Measurements from ENCODE around the gene LBR.

DNA sequence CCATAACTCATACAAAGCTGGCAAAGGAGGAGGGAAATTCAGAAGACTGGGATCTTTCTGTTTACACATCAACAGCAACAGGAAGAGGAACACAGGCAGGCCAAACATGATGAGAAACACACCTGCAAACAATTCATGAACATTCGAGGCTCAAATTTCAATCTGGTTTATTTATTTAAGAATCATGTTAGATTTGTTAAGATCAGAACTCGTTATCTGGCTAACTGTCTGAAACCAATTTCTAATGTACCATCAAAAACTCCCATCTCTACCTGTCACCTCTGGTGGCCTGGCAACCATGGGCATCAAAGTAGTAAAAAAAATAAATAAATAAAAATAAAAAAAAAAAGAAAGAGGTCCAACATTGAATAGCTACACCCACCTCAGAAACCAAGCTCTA is 9.8 kb downstream of the LBR start:
- TF ChIP-seq, protein P1, sequence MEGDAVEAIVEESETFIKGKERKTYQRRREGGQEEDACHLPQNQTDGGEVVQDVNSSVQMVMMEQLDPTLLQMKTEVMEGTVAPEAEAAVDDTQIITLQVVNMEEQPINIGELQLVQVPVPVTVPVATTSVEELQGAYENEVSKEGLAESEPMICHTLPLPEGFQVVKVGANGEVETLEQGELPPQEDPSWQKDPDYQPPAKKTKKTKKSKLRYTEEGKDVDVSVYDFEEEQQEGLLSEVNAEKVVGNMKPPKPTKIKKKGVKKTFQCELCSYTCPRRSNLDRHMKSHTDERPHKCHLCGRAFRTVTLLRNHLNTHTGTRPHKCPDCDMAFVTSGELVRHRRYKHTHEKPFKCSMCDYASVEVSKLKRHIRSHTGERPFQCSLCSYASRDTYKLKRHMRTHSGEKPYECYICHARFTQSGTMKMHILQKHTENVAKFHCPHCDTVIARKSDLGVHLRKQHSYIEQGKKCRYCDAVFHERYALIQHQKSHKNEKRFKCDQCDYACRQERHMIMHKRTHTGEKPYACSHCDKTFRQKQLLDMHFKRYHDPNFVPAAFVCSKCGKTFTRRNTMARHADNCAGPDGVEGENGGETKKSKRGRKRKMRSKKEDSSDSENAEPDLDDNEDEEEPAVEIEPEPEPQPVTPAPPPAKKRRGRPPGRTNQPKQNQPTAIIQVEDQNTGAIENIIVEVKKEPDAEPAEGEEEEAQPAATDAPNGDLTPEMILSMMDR (conservative IDR thresholded peaks at IDR 0.05; ENCODE audit: low read depth in 2 of 2) = no peak
- TF ChIP-seq EZH2 (IDR thresholded peaks at IDR 0.05; ENCODE audit: low read depth, unreplicated experiment) (no peak), EZH2phosphoT487 (IDR thresholded peaks at IDR 0.05; ENCODE audit: unreplicated experiment) (no peak), POLR2AphosphoS5 (IDR thresholded peaks at IDR 0.05; ENCODE audit: low read depth) (no peak), NANOG (IDR thresholded peaks at IDR 0.05; ENCODE audit: borderline replicate concordance) (no peak), ZNF331 (CRISPR knock-in tag; IDR thresholded peaks at IDR 0.05; ENCODE audit: low read depth) (no peak), JUNB (IDR thresholded peaks at IDR 0.05; ENCODE audit: unreplicated experiment) (no peak), CREB1 (CRISPR knock-in tag; IDR thresholded peaks at IDR 0.05; ENCODE audit: low read depth) (no peak), STAT1 (IDR thresholded peaks at IDR 0.05; ENCODE audit: unreplicated experiment) (no peak)
- TF ChIP-seq, protein P2, sequence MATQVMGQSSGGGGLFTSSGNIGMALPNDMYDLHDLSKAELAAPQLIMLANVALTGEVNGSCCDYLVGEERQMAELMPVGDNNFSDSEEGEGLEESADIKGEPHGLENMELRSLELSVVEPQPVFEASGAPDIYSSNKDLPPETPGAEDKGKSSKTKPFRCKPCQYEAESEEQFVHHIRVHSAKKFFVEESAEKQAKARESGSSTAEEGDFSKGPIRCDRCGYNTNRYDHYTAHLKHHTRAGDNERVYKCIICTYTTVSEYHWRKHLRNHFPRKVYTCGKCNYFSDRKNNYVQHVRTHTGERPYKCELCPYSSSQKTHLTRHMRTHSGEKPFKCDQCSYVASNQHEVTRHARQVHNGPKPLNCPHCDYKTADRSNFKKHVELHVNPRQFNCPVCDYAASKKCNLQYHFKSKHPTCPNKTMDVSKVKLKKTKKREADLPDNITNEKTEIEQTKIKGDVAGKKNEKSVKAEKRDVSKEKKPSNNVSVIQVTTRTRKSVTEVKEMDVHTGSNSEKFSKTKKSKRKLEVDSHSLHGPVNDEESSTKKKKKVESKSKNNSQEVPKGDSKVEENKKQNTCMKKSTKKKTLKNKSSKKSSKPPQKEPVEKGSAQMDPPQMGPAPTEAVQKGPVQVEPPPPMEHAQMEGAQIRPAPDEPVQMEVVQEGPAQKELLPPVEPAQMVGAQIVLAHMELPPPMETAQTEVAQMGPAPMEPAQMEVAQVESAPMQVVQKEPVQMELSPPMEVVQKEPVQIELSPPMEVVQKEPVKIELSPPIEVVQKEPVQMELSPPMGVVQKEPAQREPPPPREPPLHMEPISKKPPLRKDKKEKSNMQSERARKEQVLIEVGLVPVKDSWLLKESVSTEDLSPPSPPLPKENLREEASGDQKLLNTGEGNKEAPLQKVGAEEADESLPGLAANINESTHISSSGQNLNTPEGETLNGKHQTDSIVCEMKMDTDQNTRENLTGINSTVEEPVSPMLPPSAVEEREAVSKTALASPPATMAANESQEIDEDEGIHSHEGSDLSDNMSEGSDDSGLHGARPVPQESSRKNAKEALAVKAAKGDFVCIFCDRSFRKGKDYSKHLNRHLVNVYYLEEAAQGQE (IDR thresholded peaks at IDR 0.05; ENCODE audit: unreplicated experiment) = no peak
- TF ChIP-seq, protein P3, sequence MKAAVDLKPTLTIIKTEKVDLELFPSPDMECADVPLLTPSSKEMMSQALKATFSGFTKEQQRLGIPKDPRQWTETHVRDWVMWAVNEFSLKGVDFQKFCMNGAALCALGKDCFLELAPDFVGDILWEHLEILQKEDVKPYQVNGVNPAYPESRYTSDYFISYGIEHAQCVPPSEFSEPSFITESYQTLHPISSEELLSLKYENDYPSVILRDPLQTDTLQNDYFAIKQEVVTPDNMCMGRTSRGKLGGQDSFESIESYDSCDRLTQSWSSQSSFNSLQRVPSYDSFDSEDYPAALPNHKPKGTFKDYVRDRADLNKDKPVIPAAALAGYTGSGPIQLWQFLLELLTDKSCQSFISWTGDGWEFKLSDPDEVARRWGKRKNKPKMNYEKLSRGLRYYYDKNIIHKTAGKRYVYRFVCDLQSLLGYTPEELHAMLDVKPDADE (IDR thresholded peaks at IDR 0.05) = no peak

Data from GM23338 (cell line).